PFSK-1 (cell line): ENCODE measurements around the gene KLHL5.

Experiments used
- FOXP2 ChIP-seq: optimal IDR thresholded peaks from 2 replicates; pipeline ENCODE3; 2011; ENCODE audit warnings: borderline replicate concordance, control low read depth, inconsistent platforms; ENCODE audit not compliant: insufficient read depth; ENCODE audit errors: extremely low read length, extremely low read depth
- POLR2AphosphoS5 ChIP-seq: IDR thresholded peaks from 2 replicates; pipeline ENCODE4 v1.6.1; 2012; ENCODE audit warnings: low read depth, mild to moderate bottlenecking, control low read depth, low read length, moderate library complexity
- SIN3A ChIP-seq: IDR thresholded peaks from 2 replicates; pipeline ENCODE4 v1.6.1; 2012; ENCODE audit warnings: mild to moderate bottlenecking, low read length, moderate library complexity, borderline replicate concordance; ENCODE audit not compliant: insufficient read depth
- TAF1 ChIP-seq: IDR thresholded peaks from 2 replicates; pipeline ENCODE4 v1.6.1; 2012; ENCODE audit warnings: low read length, control low read depth, borderline replicate concordance; ENCODE audit not compliant: insufficient read depth
- TF ChIP-seq, protein P1 (sequence below), 2 experiments: IDR thresholded peaks; 2 replicates each; pipeline versions ENCODE4 v1.6.1 to v1.8.0; 2011 to 2012; ENCODE audit warnings: low read depth in 2 of 2, low read length in 2 of 2, control low read depth in 1 of 2, inconsistent platforms in 1 of 2, mild to moderate bottlenecking in 1 of 2, moderate library complexity in 1 of 2; ENCODE audit not compliant: insufficient read depth in 1 of 2

KLHL5 gene

DNA sequence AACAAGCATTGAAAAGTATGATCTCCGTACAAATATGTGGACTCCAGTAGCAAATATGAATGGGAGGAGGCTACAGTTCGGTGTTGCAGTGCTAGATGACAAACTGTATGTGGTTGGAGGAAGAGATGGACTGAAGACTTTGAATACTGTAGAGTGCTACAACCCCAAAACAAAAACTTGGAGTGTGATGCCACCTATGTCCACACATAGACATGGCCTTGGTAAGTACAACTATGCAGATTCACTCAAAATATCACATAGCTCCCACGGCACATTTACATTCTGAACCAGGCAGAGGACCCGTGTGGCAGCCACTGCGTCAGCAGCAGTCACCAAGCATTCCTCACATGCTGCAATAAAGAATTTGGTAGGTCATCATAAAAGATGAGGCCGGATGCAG is 41.3 kb downstream of the KLHL5 start:
- TF ChIP-seq TAF1 (no peak), SIN3A (no peak), FOXP2 (no peak), POLR2AphosphoS5 (no peak)
- TF ChIP-seq, protein P1, sequence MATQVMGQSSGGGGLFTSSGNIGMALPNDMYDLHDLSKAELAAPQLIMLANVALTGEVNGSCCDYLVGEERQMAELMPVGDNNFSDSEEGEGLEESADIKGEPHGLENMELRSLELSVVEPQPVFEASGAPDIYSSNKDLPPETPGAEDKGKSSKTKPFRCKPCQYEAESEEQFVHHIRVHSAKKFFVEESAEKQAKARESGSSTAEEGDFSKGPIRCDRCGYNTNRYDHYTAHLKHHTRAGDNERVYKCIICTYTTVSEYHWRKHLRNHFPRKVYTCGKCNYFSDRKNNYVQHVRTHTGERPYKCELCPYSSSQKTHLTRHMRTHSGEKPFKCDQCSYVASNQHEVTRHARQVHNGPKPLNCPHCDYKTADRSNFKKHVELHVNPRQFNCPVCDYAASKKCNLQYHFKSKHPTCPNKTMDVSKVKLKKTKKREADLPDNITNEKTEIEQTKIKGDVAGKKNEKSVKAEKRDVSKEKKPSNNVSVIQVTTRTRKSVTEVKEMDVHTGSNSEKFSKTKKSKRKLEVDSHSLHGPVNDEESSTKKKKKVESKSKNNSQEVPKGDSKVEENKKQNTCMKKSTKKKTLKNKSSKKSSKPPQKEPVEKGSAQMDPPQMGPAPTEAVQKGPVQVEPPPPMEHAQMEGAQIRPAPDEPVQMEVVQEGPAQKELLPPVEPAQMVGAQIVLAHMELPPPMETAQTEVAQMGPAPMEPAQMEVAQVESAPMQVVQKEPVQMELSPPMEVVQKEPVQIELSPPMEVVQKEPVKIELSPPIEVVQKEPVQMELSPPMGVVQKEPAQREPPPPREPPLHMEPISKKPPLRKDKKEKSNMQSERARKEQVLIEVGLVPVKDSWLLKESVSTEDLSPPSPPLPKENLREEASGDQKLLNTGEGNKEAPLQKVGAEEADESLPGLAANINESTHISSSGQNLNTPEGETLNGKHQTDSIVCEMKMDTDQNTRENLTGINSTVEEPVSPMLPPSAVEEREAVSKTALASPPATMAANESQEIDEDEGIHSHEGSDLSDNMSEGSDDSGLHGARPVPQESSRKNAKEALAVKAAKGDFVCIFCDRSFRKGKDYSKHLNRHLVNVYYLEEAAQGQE (IDR thresholded peaks at IDR 0.05; ENCODE audit: insufficient read depth in 1 of 2, low read depth in 2 of 2, low read length in 2 of 2), result no peak

DNA sequence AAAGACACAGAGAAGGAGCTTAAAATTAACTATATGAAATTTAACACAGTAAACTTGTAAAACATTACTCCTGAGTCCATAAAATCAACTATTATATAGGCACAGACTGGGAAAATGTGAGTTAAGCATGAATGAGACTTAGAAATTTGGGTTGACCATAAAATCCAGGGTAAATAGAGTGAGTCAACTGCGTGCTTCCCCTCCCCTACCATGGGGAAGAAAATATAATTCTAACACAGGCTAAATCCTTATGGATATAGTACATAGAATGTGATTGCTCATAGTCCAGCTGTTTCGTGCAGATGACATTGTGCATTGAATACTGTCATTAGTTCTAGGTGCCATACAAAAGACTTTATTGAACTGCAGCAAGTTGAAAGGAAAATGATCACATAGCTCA is 42.2 kb downstream of the KLHL5 start:
- TF ChIP-seq FOXP2, result no peak
- TF ChIP-seq POLR2AphosphoS5, result no peak
- TF ChIP-seq TAF1, result no peak
- TF ChIP-seq, protein P1 (IDR thresholded peaks at IDR 0.05; ENCODE audit: insufficient read depth in 1 of 2, low read depth in 2 of 2, low read length in 2 of 2), result no peak
- no peak for TF ChIP-seq SIN3A

DNA sequence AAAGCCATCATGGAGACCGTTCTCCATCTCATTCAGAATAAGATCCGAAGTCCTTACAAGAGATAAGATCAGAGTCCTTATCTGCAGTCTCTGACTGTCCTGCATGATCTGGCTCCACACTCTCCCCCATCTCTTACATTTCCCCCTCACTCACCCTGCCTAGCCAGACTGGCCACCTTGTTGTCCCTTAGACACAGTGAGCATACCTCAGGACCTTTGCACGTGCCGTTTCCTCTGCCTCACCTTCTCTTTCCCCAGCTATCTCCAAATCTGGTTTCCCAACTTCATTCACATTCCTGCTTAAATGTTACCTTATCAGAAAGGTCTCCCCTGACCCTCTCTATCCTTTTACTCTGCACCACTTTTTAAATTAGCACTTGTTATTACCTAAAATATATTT is 44.0 kb downstream of the KLHL5 start:
- TF ChIP-seq FOXP2 (no peak), POLR2AphosphoS5 (no peak), SIN3A (no peak), TAF1 (no peak)
- TF ChIP-seq, protein P1 (IDR thresholded peaks at IDR 0.05; ENCODE audit: insufficient read depth in 1 of 2, low read depth in 2 of 2, low read length in 2 of 2), result no peak

DNA sequence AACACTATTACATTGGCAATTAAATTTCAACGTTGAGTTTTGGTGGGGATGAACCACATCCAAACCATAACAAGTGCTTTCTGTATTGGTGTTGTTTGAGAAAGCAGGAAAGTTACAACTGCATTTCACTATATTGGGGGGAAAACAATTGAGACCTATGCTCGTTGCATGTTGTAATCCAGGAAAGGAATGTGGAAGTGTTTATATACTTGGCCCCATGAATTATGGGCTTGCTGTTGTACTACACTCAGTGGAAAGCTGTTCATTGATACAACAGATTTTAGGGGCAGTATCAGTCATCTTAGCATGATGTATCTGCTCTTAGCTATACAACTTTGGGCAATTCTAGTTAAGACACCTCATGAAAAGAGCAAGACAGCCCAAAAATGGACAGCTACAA is 52.4 kb downstream of the KLHL5 start:
- TF ChIP-seq SIN3A (no peak), TAF1 (no peak), FOXP2 (no peak), POLR2AphosphoS5 (no peak)
- TF ChIP-seq, protein P1 (IDR thresholded peaks at IDR 0.05; ENCODE audit: insufficient read depth in 1 of 2, low read depth in 2 of 2, low read length in 2 of 2), result no peak
